ENCODE results near the gene AJAP1. TPM values are rescaled to one million over a fixed set of nuclear protein-coding genes. Genes with fewer than 3 reads are reported as not detected.

AJAP1 gene
- total RNA-seq, 1 experiment from 2014 or later = 0.68 TPM

DNA sequence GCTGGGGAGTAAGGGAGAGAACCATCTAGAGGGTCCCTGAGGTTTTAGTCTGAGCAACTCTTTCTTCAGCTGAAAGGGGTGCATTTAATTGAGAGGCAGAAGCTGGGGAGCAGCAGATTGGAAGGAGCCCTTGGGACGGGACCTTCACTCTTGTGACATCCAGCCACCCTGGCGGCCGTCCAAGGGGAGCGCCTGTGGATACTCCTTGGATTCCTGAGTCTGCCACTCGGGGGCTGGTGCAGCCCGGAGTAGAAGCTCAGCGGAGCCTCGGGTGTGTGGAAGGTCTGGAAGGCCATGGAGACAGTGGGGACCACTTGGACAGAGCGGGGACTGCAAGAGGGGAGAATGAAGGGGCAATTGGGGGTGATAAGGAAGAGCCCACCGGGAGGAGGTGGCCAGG is 68.7 kb downstream of the AJAP1 start:
- in situ Hi-C loops (cut with HindIII; ENCODE audit: low sequenced_read_pairs) = no loop called here
- DNase-seq (ENCODE audit: low spot score) = no peak

- no peak for DNase-seq (ENCODE audit: low spot score)
- in situ Hi-C loops (cut with HindIII; ENCODE audit: low sequenced_read_pairs) = no loop called here
Measured at GRCh38 chr1:4724001-4724400, 69.6 kb downstream of the AJAP1 start.

DNA sequence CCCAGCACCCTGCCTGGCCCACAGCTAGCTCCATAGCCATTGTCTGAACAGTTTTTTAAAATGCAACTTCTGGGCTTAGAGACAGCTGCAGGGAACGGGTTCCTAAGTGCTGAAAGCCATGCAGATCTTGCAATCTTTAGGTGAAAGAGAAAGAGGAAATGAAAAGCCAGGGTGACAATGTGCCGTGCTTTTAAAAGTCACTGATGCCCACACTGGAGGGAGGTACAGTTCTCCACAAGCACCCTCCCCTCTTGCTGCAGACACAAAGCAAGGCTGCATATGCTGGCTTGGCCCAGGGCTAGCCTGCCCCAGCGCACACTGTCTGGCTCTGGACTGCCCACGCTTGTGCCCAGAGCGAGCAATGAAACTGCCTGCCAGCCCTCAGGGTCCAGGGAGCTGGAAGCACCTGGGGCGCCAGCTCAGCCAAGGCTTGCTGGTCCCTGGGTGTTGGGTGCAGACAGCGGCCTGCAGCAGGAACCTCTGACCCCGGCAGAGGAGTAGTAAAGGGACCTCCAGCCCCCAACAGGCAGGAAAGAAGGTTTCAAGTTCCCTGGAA is 70.4 kb downstream of the AJAP1 start:
- in situ Hi-C loops (cut with HindIII; ENCODE audit: low sequenced_read_pairs) = no loop called here
- no peak for DNase-seq (ENCODE audit: low spot score)

DNA sequence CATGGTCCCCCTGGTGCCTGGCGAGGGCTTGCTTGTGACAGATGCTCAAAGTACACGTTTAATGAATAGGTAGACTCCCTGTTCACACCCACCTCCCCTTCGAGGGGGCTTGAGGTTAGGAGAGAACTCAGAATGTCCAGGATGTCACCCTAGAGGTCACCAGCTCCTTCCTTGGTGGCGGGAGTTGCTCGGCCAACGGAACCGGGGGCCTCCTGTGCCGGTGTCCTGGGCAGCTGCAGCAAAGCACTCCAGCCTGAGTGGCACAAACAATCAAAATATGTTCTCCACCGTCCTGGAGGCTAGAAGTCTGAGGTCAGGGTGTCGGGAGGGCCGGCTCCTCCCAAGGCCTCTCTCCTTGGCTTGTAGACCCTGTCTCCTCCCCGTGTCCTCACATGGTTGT is 71.0 kb downstream of the AJAP1 start:
- no peak for DNase-seq (ENCODE audit: low spot score)
- in situ Hi-C loops (cut with HindIII; ENCODE audit: low sequenced_read_pairs) = no loop called here

DNA sequence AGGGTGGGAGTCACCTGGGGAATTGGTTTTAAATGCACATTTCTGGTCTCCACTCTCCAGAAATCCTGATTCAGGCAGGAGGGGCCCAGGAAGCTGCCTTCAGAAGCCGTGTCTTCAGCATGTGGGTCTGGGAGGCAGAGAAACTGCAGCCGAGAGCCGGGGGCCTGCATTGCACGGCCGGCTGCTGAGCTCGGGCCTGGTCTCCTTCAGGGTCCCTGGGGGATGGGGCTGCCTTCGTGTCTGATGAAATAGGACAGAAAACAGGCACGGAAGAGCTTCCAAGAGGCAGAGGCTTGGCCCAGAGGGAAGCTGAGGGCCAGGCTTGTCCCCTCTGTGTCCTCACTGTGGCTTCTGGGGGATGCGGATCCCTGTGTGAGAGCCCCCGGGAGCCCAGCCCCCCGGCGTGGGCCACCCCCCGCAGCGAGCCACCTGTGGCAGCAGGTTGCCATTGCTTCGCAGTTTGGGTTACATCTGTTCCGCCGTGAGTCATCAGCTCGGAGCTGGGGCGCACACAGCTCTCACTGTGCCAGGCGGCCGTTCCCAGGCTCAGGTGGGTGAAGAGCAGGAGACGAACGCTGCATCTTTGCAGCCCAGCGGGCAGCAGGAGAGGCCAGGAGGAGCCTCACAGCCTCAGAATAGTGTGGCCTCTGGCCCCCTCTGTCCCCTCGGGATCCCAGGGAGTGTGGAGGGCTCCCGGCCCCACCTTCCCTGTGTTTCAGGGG is 72.4 kb downstream of the AJAP1 start:
- in situ Hi-C loops (cut with HindIII; ENCODE audit: low sequenced_read_pairs) = no loop called here
- DNase-seq (ENCODE audit: low spot score) = no peak

- in situ Hi-C loops (cut with HindIII; ENCODE audit: low sequenced_read_pairs) = no loop called here
- no peak for DNase-seq (ENCODE audit: low spot score)
Measured at GRCh38 chr1:4728319-4729089, 74.1 kb downstream of the AJAP1 start.

- DNase-seq (ENCODE audit: low spot score) = no peak
- in situ Hi-C loops (cut with HindIII; ENCODE audit: low sequenced_read_pairs) = no loop called here
Measured at GRCh38 chr1:4729090-4729471, 74.7 kb downstream of the AJAP1 start.

GRCh38 chr1:4730078-4730477 is 75.7 kb downstream of the AJAP1 start:
- in situ Hi-C loops (cut with HindIII; ENCODE audit: low sequenced_read_pairs) = no loop called here
- DNase-seq (ENCODE audit: low spot score) = no peak

- peak; percentile 2 for DNase-seq (ENCODE audit: low spot score)
- in situ Hi-C loops (cut with HindIII; ENCODE audit: low sequenced_read_pairs) = no loop called here
Measured at GRCh38 chr1:4733446-4734177, 79.2 kb downstream of the AJAP1 start.

DNA sequence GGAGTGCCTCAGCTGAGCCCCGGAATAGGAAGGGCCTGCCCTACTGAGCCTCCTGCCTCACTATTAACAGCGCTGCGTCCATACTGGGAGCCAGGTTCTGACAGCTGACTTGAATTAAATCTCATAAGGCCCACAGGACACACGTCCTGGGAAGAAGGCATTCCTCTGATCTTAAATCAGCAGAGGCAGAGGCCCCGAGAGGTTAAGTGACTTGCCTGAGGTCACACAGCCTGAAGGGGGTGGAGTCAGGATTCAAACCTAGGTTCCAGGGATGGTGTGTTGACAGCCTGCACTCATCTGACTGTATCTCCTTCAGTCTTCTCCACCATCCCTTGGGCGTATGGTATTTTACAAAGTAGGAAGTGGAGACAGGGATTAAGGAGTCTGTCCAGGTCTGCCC is 79.8 kb downstream of the AJAP1 start:
- in situ Hi-C loops (cut with HindIII; ENCODE audit: low sequenced_read_pairs) = no loop called here
- DNase-seq (ENCODE audit: low spot score) = no peak

DNA sequence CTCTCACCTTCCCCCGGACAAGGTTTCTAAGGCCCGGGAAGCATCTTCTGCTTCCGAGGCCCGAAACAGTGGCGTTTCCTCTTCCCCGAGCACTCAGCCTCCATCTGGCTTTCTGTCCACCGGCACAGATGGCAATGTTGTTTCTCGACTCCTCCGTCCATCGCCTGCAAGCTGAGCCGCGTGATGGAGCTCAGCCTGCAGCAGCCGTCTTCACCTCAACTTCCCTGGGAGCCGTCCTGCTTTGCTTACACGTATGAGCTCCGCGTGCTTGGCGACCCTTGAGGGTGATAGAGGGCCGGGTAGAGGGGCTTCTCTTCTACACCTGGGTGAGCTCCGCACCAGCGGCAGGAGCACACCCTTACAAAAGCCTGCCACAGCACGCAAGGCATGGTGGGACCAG is 80.4 kb downstream of the AJAP1 start:
- in situ Hi-C loops (cut with HindIII; ENCODE audit: low sequenced_read_pairs) = no loop called here
- peak; percentile 40 for DNase-seq (ENCODE audit: low spot score)

GRCh38 chr1:4736254-4736653 is 81.8 kb downstream of the AJAP1 start:
- in situ Hi-C loops (cut with HindIII; ENCODE audit: low sequenced_read_pairs) = no loop called here
- DNase-seq (ENCODE audit: low spot score) = no peak

- no peak for DNase-seq (ENCODE audit: low spot score)
Measured at GRCh38 chr1:4741876-4742423, 87.5 kb downstream of the AJAP1 start.

GRCh38 chr1:4743978-4744750 is 89.8 kb downstream of the AJAP1 start:
- no peak for DNase-seq (ENCODE audit: low spot score)
- in situ Hi-C loops (cut with HindIII; ENCODE audit: low sequenced_read_pairs) = no loop called here

More at GRCh38 chr1:4741876-4742423, 87.5 kb downstream of the AJAP1 start:
- in situ Hi-C loops (cut with HindIII; ENCODE audit: low sequenced_read_pairs) = no loop called here

- in situ Hi-C loops (cut with HindIII; ENCODE audit: low sequenced_read_pairs) = no loop called here
- DNase-seq (ENCODE audit: low spot score) = no peak
Measured at GRCh38 chr1:4745560-4745959, 91.2 kb downstream of the AJAP1 start.

- DNase-seq (ENCODE audit: low spot score) = no peak
- in situ Hi-C loops (cut with HindIII; ENCODE audit: low sequenced_read_pairs) = no loop called here
Measured at GRCh38 chr1:4749406-4749805, 95.0 kb downstream of the AJAP1 start.

DNA sequence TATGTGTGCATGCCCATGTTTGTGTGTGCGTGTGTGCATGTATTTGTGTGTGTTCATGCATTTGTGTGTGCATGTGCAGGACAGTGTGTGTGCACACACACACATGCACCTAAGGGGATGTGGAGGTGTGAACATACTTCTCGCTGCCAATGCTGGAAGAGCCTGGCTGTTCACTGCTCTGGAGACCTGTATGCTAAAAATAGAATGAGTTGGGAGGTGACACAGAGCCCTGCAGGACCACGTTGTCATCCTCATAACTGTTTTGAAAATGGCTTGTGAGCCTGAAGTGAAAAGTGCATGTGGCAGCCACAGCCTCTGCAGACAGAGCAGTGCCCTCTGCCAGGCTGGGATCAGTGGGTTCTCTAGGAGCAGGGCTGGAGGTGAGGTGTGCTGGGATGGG is 95.8 kb downstream of the AJAP1 start:
- in situ Hi-C loops (cut with HindIII; ENCODE audit: low sequenced_read_pairs) = no loop called here
- DNase-seq (ENCODE audit: low spot score) = no peak

GRCh38 chr1:4752059-4752458 is 97.7 kb downstream of the AJAP1 start:
- DNase-seq (ENCODE audit: low spot score) = no peak
- in situ Hi-C loops (cut with HindIII; ENCODE audit: low sequenced_read_pairs) = no loop called here

GRCh38 chr1:4754816-4755215 is 100.4 kb downstream of the AJAP1 start:
- no peak for DNase-seq (ENCODE audit: low spot score)

More at GRCh38 chr1:4754816-4755215, 100.4 kb downstream of the AJAP1 start:
- in situ Hi-C loops (cut with HindIII; ENCODE audit: low sequenced_read_pairs) = no loop called here
